WTC11 (cell line): ENCODE data around the gene BPIFB2. TPM values are rescaled to one million over a fixed set of nuclear protein-coding genes. Genes with fewer than 3 reads are reported as not detected.

Experiments
- ATAC-seq: fragments of 200-7000 bp; cut with Tn5 transposase; 2 replicates; pipeline ENCODE4 v1.10.0; 2021; ENCODE audit warnings: mild to moderate bottlenecking, moderate library complexity
- CTCF ChIA-PET: fragments of 300-600 bp; sonication (Branson Sonifier 250); formaldehyde crosslinking; loops from one replicate; lab custom pipeline; 2021; ENCODE audit warnings: antibody characterized with exemption; lab: Charles Lee
- POLR2A ChIA-PET: fragments of 350-600 bp; sonication (Branson Sonifier 250); formaldehyde crosslinking; loops from one replicate; lab custom pipeline; 2021; ENCODE audit warnings: antibody characterized with exemption; lab: Charles Lee
- DNase-seq: peaks from one replicate; pipeline ENCODE4 v3.0.0; 2021; ENCODE audit warnings: low spot score
- H3K27ac Mint-ChIP-seq: 2 replicates; pipeline ENCODE4 v1.8.0; 2021; ENCODE audit warnings: mixed read lengths
- H3K27me3 Mint-ChIP-seq: 2 replicates; pipeline ENCODE4 v1.8.0; 2021; ENCODE audit warnings: low read depth, mild to moderate bottlenecking, moderate library complexity, mixed read lengths
- H3K36me3 Mint-ChIP-seq: 2 replicates; pipeline ENCODE4 v1.8.0; 2021; ENCODE audit warnings: mixed read lengths
- H3K4me1 Mint-ChIP-seq: 2 replicates; pipeline ENCODE4 v1.8.0; 2022; ENCODE audit warnings: mixed read lengths
- H3K4me3 Mint-ChIP-seq: 2 replicates; pipeline ENCODE4 v1.8.0; 2021; ENCODE audit warnings: mild to moderate bottlenecking, moderate library complexity, mixed read lengths
- H3K9me3 Mint-ChIP-seq: 2 replicates; pipeline ENCODE4 v1.8.0; 2021; ENCODE audit warnings: mixed read lengths
- ATF1 ChIP-seq: sonication (generic); formaldehyde crosslinking; IDR thresholded peaks from 2 replicates; pipeline ENCODE4 v1.8.1; 2023; ENCODE audit warnings: mild to moderate bottlenecking, moderate library complexity, missing genetic modification reagents
- CREM ChIP-seq: sonication (generic); formaldehyde crosslinking; IDR thresholded peaks from 2 replicates; pipeline ENCODE4 v1.8.1; 2022; ENCODE audit warnings: mild to moderate bottlenecking, missing genetic modification reagents, moderate library complexity
- FOXK1 ChIP-seq: sonication (generic); formaldehyde crosslinking; IDR thresholded peaks from 2 replicates; pipeline ENCODE4 v1.8.0; 2022; ENCODE audit warnings: mild to moderate bottlenecking, moderate library complexity, missing genetic modification reagents
- GABPB1 ChIP-seq: sonication (generic); formaldehyde crosslinking; IDR thresholded peaks from 2 replicates; pipeline ENCODE4 v1.8.1; 2023; ENCODE audit warnings: mild to moderate bottlenecking, missing genetic modification reagents
- GRHL2 ChIP-seq: fragments of 250-450 bp; sonication (Bioruptor Pico); IDR thresholded peaks from 2 replicates; pipeline ENCODE4 v1.8.0; 2022; ENCODE audit warnings: mild to moderate bottlenecking, moderate library complexity; ENCODE audit not compliant: insufficient replicate concordance, severe bottlenecking
- HMGA2 ChIP-seq: fragments of 250-450 bp; sonication (Bioruptor Pico); IDR thresholded peaks from 2 replicates; pipeline ENCODE4 v1.4.0; 2021; ENCODE audit warnings: mild to moderate bottlenecking, moderate library complexity
- IRF2 ChIP-seq: sonication (generic); formaldehyde crosslinking; IDR thresholded peaks from 2 replicates; pipeline ENCODE4 v1.8.0; 2022; ENCODE audit warnings: low read depth, missing genetic modification reagents, borderline replicate concordance
- JAZF1 ChIP-seq: fragments of 250-450 bp; sonication (Bioruptor Pico); IDR thresholded peaks from 2 replicates; pipeline ENCODE4 v1.9.0; 2021; ENCODE audit warnings: moderate library complexity, mild to moderate bottlenecking, inconsistent platforms
- KAT7 ChIP-seq: sonication (generic); formaldehyde crosslinking; IDR thresholded peaks from 2 replicates; pipeline ENCODE4 v1.8.1; 2023; ENCODE audit warnings: missing genetic modification reagents, mild to moderate bottlenecking, borderline replicate concordance
- MYBL2 ChIP-seq: sonication (generic); formaldehyde crosslinking; IDR thresholded peaks from 2 replicates; pipeline ENCODE4 v1.8.1; 2023; ENCODE audit warnings: mild to moderate bottlenecking, moderate library complexity, missing genetic modification reagents
- NFE2L1 ChIP-seq: sonication (generic); formaldehyde crosslinking; IDR thresholded peaks from 2 replicates; pipeline ENCODE4 v1.8.1; 2023; ENCODE audit warnings: missing genetic modification reagents
- NR1H2 ChIP-seq: sonication (generic); formaldehyde crosslinking; IDR thresholded peaks from 2 replicates; pipeline ENCODE4 v1.9.0; 2021; ENCODE audit warnings: mild to moderate bottlenecking, moderate library complexity, missing genetic modification reagents
- NR2C2 ChIP-seq: sonication (generic); formaldehyde crosslinking; IDR thresholded peaks from 2 replicates; pipeline ENCODE4 v1.8.0; 2022; ENCODE audit warnings: mild to moderate bottlenecking, missing genetic modification reagents
- SOX15 ChIP-seq: fragments of 250-450 bp; sonication (Bioruptor Pico); IDR thresholded peaks from 2 replicates; pipeline ENCODE4 v1.9.0; 2021; ENCODE audit warnings: mild to moderate bottlenecking
- ZBTB21 ChIP-seq: sonication (generic); formaldehyde crosslinking; IDR thresholded peaks from 2 replicates; pipeline ENCODE4 v1.8.1; 2023; ENCODE audit warnings: mild to moderate bottlenecking, missing genetic modification reagents, borderline replicate concordance
- ZNF263 ChIP-seq: sonication (generic); formaldehyde crosslinking; IDR thresholded peaks from 2 replicates; pipeline ENCODE4 v1.8.1; 2022; ENCODE audit warnings: low read depth, mild to moderate bottlenecking, moderate library complexity, missing genetic modification reagents
- ZNF396 ChIP-seq: fragments of 250-450 bp; sonication (Bioruptor Pico); IDR thresholded peaks from 2 replicates; pipeline ENCODE4 v1.8.0; 2021; ENCODE audit warnings: mild to moderate bottlenecking, moderate library complexity, borderline replicate concordance
- ZNF423 ChIP-seq: fragments of 250-450 bp; sonication (Bioruptor Pico); IDR thresholded peaks from 2 replicates; pipeline ENCODE4 v2.1.2; 2022; ENCODE audit warnings: mild to moderate bottlenecking, moderate library complexity
- total RNA-seq: library from RNA; stranded (reverse); gene quantifications from 3 replicates; pipeline ENCODE4 v1.2.3, GENCODE V29; 2021
- TF ChIP-seq, protein P1 (sequence below): sonication (generic); formaldehyde crosslinking; conservative IDR thresholded peaks from 2 replicates; pipeline ENCODE4 v1.8.1; 2022; ENCODE audit warnings: mild to moderate bottlenecking, missing genetic modification reagents
- TF ChIP-seq, protein P2 (sequence below): fragments of 250-450 bp; sonication (Bioruptor Pico); IDR thresholded peaks from 2 replicates; pipeline ENCODE4 v2.1.2; 2022; ENCODE audit warnings: mild to moderate bottlenecking, moderate library complexity
- TF ChIP-seq, protein P3 (sequence below): sonication (generic); formaldehyde crosslinking; IDR thresholded peaks from 2 replicates; pipeline ENCODE4 v1.8.1; 2023; ENCODE audit warnings: mild to moderate bottlenecking, missing genetic modification reagents
- TF ChIP-seq, protein P4 (sequence below): sonication (generic); formaldehyde crosslinking; IDR thresholded peaks from 2 replicates; pipeline ENCODE4 v1.8.1; 2022; ENCODE audit warnings: mild to moderate bottlenecking, moderate library complexity, missing genetic modification reagents
- TF ChIP-seq, protein P5 (sequence below): fragments of 250-450 bp; sonication (Bioruptor Pico); IDR thresholded peaks from 2 replicates; pipeline ENCODE4 v1.9.0; 2021; ENCODE audit warnings: mild to moderate bottlenecking, borderline replicate concordance
- TF ChIP-seq, protein P6 (sequence below): sonication (generic); formaldehyde crosslinking; IDR thresholded peaks from 2 replicates; pipeline ENCODE4 v1.8.0; 2022; ENCODE audit warnings: mild to moderate bottlenecking, missing genetic modification reagents

BPIFB2 gene
- total RNA-seq, 1 experiment from 2014 or later, result 0.09 TPM

DNA sequence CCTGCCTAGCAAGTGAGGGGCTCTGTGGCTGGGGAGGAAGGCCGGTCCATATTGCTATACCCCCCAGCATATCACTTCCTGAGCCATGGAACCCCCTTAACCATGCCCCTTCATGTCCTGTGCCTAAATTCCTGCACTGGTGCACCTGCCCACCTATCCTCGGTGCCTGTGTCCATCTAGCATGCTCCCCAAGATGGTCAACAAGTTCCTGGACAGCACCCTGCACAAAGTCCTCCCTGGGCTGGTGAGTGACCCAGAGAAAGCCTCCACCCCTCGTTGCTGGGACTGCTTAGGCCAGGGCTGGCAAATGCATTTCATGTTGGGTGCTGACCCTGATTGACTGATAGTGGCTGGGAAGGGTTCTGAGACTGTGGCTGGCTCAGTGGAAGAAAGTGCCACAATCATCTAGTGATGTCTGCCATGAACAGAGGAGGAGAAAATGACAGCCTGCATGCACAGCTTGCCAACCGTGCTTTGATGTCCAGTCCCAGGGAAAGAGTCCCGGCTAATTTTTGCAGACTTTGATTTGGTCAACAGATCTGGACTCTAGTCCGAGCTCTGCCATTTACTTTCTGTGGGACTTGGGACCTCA, 27.5 kb downstream of the BPIFB2 start:
- Mint-ChIP-seq H3K4me3 (no peak overlapping the region), H3K27ac (no peak overlapping the region), H3K9me3 (peaks cover 6% of the 10 kb centered on the region; the same call in 1 of the 2 replicates), H3K4me1 (no peaks in the 10 kb centered on the region), H3K36me3 (no peaks in the 10 kb centered on the region)
- ATAC-seq (no peak), DNase-seq (no peak)
- POLR2A ChIA-PET, result no interaction called here
- TF ChIP-seq, protein P1, sequence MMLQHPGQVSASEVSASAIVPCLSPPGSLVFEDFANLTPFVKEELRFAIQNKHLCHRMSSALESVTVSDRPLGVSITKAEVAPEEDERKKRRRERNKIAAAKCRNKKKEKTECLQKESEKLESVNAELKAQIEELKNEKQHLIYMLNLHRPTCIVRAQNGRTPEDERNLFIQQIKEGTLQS (CRISPR knock-in tag), result no peak
- TF ChIP-seq CREM (no peak), FOXK1 (CRISPR knock-in tag) (no peak)
- TF ChIP-seq, all 79 proteins: peak for 0
- CTCF ChIA-PET, result interaction anchor here (1.0 kb wide), 1 partner anchor 39 kb away, joined by 3 read pairs; no protein-coding TSS in a partner anchor
- peaks cover 15% of the 10 kb centered on the region for H3K27me3 Mint-ChIP-seq

DNA sequence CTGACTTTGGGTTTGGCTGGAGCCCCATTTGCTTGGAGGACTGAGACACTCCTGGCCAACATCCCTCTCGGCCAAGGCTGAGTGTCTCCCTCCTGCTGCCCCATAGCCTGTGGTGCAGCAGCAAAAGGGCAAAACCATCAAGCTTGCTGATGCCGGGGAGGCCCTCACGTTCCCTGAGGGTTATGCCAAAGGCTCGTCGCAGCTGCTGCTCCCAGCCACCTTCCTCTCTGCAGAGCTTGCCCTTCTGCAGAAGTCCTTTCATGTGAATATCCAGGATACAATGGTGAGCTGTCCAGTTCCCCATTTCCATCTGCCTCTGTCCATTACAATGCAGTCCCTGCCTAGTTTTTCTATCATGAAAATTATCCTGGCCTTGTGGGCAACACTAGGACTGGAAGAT, 30.0 kb downstream of the BPIFB2 start:
- no peaks in the 10 kb centered on the region for H3K36me3 Mint-ChIP-seq
- peaks cover 15% of the 10 kb centered on the region for H3K27me3 Mint-ChIP-seq
- no peak for DNase-seq
- H3K27ac Mint-ChIP-seq, result no peak overlapping the region
- ATAC-seq, result no peak
- TF ChIP-seq, protein P2, sequence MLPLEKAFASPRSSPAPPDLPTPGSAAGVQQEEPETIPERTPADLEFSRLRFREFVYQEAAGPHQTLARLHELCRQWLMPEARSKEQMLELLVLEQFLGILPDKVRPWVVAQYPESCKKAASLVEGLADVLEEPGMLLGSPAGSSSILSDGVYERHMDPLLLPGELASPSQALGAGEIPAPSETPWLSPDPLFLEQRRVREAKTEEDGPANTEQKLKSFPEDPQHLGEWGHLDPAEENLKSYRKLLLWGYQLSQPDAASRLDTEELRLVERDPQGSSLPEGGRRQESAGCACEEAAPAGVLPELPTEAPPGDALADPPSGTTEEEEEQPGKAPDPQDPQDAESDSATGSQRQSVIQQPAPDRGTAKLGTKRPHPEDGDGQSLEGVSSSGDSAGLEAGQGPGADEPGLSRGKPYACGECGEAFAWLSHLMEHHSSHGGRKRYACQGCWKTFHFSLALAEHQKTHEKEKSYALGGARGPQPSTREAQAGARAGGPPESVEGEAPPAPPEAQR (CRISPR knock-in tag), result no peak
- TF ChIP-seq ATF1, result no peak
- TF ChIP-seq ZNF263 (CRISPR knock-in tag), result no peak
- TF ChIP-seq, protein P3, sequence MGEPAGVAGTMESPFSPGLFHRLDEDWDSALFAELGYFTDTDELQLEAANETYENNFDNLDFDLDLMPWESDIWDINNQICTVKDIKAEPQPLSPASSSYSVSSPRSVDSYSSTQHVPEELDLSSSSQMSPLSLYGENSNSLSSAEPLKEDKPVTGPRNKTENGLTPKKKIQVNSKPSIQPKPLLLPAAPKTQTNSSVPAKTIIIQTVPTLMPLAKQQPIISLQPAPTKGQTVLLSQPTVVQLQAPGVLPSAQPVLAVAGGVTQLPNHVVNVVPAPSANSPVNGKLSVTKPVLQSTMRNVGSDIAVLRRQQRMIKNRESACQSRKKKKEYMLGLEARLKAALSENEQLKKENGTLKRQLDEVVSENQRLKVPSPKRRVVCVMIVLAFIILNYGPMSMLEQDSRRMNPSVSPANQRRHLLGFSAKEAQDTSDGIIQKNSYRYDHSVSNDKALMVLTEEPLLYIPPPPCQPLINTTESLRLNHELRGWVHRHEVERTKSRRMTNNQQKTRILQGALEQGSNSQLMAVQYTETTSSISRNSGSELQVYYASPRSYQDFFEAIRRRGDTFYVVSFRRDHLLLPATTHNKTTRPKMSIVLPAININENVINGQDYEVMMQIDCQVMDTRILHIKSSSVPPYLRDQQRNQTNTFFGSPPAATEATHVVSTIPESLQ (CRISPR knock-in tag), result no peak
- no peak for TF ChIP-seq ZBTB21
- TF ChIP-seq, protein P4, sequence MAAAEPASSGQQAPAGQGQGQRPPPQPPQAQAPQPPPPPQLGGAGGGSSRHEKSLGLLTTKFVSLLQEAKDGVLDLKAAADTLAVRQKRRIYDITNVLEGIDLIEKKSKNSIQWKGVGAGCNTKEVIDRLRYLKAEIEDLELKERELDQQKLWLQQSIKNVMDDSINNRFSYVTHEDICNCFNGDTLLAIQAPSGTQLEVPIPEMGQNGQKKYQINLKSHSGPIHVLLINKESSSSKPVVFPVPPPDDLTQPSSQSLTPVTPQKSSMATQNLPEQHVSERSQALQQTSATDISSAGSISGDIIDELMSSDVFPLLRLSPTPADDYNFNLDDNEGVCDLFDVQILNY (CRISPR knock-in tag), result no peak
- no peak for TF ChIP-seq GABPB1 (CRISPR knock-in tag)
- TF ChIP-seq ZNF423 (CRISPR knock-in tag), result no peak
- no peak for TF ChIP-seq KAT7 (CRISPR knock-in tag)
- no peak for TF ChIP-seq GRHL2 (CRISPR knock-in tag)
- TF ChIP-seq NR1H2 (CRISPR knock-in tag), result no peak
- no peak for TF ChIP-seq FOXK1 (CRISPR knock-in tag)
- TF ChIP-seq ZNF396, result no peak
- TF ChIP-seq MYBL2 (CRISPR knock-in tag), result no peak
- no peak for TF ChIP-seq SOX15 (CRISPR knock-in tag)
- TF ChIP-seq IRF2, result no peak
- TF ChIP-seq JAZF1 (CRISPR knock-in tag), result no peak
- CTCF ChIA-PET, result no interaction called here
- no peaks in the 10 kb centered on the region for H3K4me1 Mint-ChIP-seq
- peaks cover 6% of the 10 kb centered on the region; the same call in 1 of the 2 replicates for H3K9me3 Mint-ChIP-seq
- H3K4me3 Mint-ChIP-seq, result no peak overlapping the region
- POLR2A ChIA-PET, result no interaction called here

DNA sequence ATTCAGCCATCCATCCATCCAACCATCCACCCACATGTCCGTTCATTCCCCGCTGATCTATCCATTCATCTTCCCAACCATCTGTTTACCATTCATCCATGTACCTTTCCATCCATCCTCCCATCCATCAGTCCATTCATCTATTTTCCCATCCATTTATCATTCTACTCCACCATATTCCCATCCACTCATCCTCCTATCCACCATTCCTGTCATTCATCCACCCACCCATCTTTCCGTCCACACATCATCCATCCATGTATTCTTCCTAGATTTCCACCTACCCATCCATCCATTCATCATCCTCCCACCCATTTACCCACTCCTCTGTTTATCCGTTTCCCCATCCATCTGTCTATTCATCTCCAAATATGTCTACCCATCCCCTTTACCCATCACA, 30.7 kb downstream of the BPIFB2 start:
- H3K36me3 Mint-ChIP-seq, result no peaks in the 10 kb centered on the region
- H3K27me3 Mint-ChIP-seq, result peaks cover 12% of the 10 kb centered on the region
- CTCF ChIA-PET, result no interaction called here
- no peak overlapping the region for H3K4me3 Mint-ChIP-seq
- DNase-seq (no peak), ATAC-seq (no peak)
- POLR2A ChIA-PET, result no interaction called here
- H3K9me3 Mint-ChIP-seq, result peaks cover 3% of the 10 kb centered on the region; the same call in 1 of the 2 replicates
- no peaks in the 10 kb centered on the region for H3K4me1 Mint-ChIP-seq
- H3K27ac Mint-ChIP-seq, result no peak overlapping the region
- TF ChIP-seq, protein P5, sequence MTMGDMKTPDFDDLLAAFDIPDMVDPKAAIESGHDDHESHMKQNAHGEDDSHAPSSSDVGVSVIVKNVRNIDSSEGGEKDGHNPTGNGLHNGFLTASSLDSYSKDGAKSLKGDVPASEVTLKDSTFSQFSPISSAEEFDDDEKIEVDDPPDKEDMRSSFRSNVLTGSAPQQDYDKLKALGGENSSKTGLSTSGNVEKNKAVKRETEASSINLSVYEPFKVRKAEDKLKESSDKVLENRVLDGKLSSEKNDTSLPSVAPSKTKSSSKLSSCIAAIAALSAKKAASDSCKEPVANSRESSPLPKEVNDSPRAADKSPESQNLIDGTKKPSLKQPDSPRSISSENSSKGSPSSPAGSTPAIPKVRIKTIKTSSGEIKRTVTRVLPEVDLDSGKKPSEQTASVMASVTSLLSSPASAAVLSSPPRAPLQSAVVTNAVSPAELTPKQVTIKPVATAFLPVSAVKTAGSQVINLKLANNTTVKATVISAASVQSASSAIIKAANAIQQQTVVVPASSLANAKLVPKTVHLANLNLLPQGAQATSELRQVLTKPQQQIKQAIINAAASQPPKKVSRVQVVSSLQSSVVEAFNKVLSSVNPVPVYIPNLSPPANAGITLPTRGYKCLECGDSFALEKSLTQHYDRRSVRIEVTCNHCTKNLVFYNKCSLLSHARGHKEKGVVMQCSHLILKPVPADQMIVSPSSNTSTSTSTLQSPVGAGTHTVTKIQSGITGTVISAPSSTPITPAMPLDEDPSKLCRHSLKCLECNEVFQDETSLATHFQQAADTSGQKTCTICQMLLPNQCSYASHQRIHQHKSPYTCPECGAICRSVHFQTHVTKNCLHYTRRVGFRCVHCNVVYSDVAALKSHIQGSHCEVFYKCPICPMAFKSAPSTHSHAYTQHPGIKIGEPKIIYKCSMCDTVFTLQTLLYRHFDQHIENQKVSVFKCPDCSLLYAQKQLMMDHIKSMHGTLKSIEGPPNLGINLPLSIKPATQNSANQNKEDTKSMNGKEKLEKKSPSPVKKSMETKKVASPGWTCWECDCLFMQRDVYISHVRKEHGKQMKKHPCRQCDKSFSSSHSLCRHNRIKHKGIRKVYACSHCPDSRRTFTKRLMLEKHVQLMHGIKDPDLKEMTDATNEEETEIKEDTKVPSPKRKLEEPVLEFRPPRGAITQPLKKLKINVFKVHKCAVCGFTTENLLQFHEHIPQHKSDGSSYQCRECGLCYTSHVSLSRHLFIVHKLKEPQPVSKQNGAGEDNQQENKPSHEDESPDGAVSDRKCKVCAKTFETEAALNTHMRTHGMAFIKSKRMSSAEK (CRISPR knock-in tag), result no peak
- no peak for TF ChIP-seq NFE2L1
- TF ChIP-seq, protein P6, sequence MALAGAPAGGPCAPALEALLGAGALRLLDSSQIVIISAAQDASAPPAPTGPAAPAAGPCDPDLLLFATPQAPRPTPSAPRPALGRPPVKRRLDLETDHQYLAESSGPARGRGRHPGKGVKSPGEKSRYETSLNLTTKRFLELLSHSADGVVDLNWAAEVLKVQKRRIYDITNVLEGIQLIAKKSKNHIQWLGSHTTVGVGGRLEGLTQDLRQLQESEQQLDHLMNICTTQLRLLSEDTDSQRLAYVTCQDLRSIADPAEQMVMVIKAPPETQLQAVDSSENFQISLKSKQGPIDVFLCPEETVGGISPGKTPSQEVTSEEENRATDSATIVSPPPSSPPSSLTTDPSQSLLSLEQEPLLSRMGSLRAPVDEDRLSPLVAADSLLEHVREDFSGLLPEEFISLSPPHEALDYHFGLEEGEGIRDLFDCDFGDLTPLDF (CRISPR knock-in tag), result no peak
- no peak for TF ChIP-seq NR2C2
- no peak for TF ChIP-seq NR1H2 (CRISPR knock-in tag)
- no peak for TF ChIP-seq KAT7 (CRISPR knock-in tag)
- no peak for TF ChIP-seq HMGA2 (CRISPR knock-in tag)
- TF ChIP-seq CREM, result no peak
